Subcutaneous abdominal adipose tissue (tissue), 5 donors: ENCODE data around the gene RHOT1.
"Not testable (repeated sequence)": the region's sequence is repeated elsewhere in the genome, so short reads cannot be mapped to it uniquely, and the experiment has no call there.

Source experiments
- H3K27ac ChIP-seq: one replicate; pipeline ENCODE4 v1.7.0; 2013; ENCODE audit warnings: low read depth, mild to moderate bottlenecking, inconsistent platforms, low read length, moderate library complexity
- H3K27me3 ChIP-seq, 5 donors: one replicate each; pipeline ENCODE4 v1.7.0; 2013; ENCODE audit warnings: low read length in 5 of 5, inconsistent platforms in 1 of 5; ENCODE audit not compliant: control insufficient read depth in 5 of 5, insufficient read depth in 4 of 5
- H3K36me3 ChIP-seq, 5 donors: one replicate each; pipeline ENCODE4 v1.7.0; 2013; ENCODE audit warnings: low read length in 5 of 5; ENCODE audit not compliant: control insufficient read depth in 5 of 5, insufficient read depth in 5 of 5
- H3K4me1 ChIP-seq, 5 donors: one replicate each; pipeline ENCODE4 v1.7.0; 2013; ENCODE audit warnings: low read length in 5 of 5, mild to moderate bottlenecking in 3 of 5, moderate library complexity in 1 of 5; ENCODE audit not compliant: control insufficient read depth in 5 of 5, insufficient read depth in 5 of 5
- H3K4me3 ChIP-seq, 5 donors: one replicate each; pipeline ENCODE4 v1.7.0; 2013; ENCODE audit warnings: low read length in 5 of 5, low read depth in 1 of 5
- H3K9ac ChIP-seq, 5 donors: one replicate each; pipeline ENCODE4 v1.7.0; 2013; ENCODE audit warnings: low read length in 5 of 5, mild to moderate bottlenecking in 4 of 5, moderate library complexity in 3 of 5
- H3K9me3 ChIP-seq, 5 donors: one replicate each; pipeline ENCODE4 v1.7.0; 2013; ENCODE audit warnings: low read length in 5 of 5; ENCODE audit not compliant: control insufficient read depth in 5 of 5
- donor health status: healthy.
- donor health status: healthy.
- donor health status: healthy.
- donor health status: healthy.
- donor health status: healthy.

RHOT1 gene

GRCh38 chr17:32107194-32107593, 35.1 kb upstream of the RHOT1 start:
- H3K27me3 ChIP-seq, H3K9ac ChIP-seq, H3K4me3 ChIP-seq, H3K27ac ChIP-seq, H3K36me3 ChIP-seq, H3K9me3 ChIP-seq: not testable (repeated sequence)
- H3K4me1 ChIP-seq = peaks cover 3 to 37% (median 10%) of the 10 kb centered on the region in 5 donors

- Histone ChIP-seq H3K27me3 (no peaks in the 10 kb centered on the region), H3K4me3 (no peak overlapping the region), H3K27ac (no peak overlapping the region), H3K9ac (no peak overlapping the region), H3K36me3 (no peaks in the 10 kb centered on the region), H3K9me3 (no peaks in the 10 kb centered on the region), H3K4me1 (peaks cover 2 to 25% (median 10%) of the 10 kb centered on the region in 5 donors)
Observed at GRCh38 chr17:32110596-32110995, 31.7 kb upstream of the RHOT1 start.

- peaks cover 2 to 23% (median 10%) of the 10 kb centered on the region in 5 donors for H3K4me1 ChIP-seq
- H3K4me3 ChIP-seq = peak overlapping the region in 3 of 5 donors; percentile 18 to 25 (median 18)
- H3K36me3 ChIP-seq = no peaks in the 10 kb centered on the region
- no peak overlapping the region for H3K27ac ChIP-seq
- H3K9me3 ChIP-seq = no peaks in the 10 kb centered on the region
- H3K27me3 ChIP-seq = no peaks in the 10 kb centered on the region
- H3K9ac ChIP-seq = no peak overlapping the region
Observed at GRCh38 chr17:32111141-32111771, 31.0 kb upstream of the RHOT1 start.

GRCh38 chr17:32112416-32112815, 29.9 kb upstream of the RHOT1 start:
- H3K9me3 ChIP-seq = no peaks in the 10 kb centered on the region
- no peaks in the 10 kb centered on the region for H3K36me3 ChIP-seq
- no peak overlapping the region for H3K9ac ChIP-seq
- no peak overlapping the region for H3K4me3 ChIP-seq
- H3K4me1 ChIP-seq = peaks cover 2 to 16% (median 10%) of the 10 kb centered on the region in 5 donors
- peaks cover 0 to 2% (median 0%) of the 10 kb centered on the region in 5 donors for H3K27me3 ChIP-seq
- no peak overlapping the region for H3K27ac ChIP-seq

GRCh38 chr17:32114536-32114935, 27.8 kb upstream of the RHOT1 start:
- Histone ChIP-seq H3K27ac (no peak overlapping the region), H3K9me3 (no peaks in the 10 kb centered on the region), H3K4me1 (peaks cover 2 to 13% (median 10%) of the 10 kb centered on the region in 5 donors), H3K27me3 (peaks cover 0 to 8% (median 2%) of the 10 kb centered on the region in 5 donors), H3K36me3 (no peaks in the 10 kb centered on the region), H3K4me3 (no peak overlapping the region), H3K9ac (no peak overlapping the region)

- H3K9me3 ChIP-seq, H3K9ac ChIP-seq, H3K27ac ChIP-seq, H3K4me3 ChIP-seq, H3K36me3 ChIP-seq: not testable (repeated sequence)
- Histone ChIP-seq H3K4me1 (peaks cover 2 to 13% (median 10%) of the 10 kb centered on the region in 5 donors), H3K27me3 (peaks cover 0 to 12% (median 2%) of the 10 kb centered on the region in 5 donors)
Observed at GRCh38 chr17:32115546-32115945, 26.8 kb upstream of the RHOT1 start.

- no peaks in the 10 kb centered on the region for H3K9me3 ChIP-seq
- H3K4me1 ChIP-seq = peaks cover under 1 to 4% (median 3%) of the 10 kb centered on the region in 5 donors
- peaks cover 0 to 12% (median 2%) of the 10 kb centered on the region in 5 donors for H3K27me3 ChIP-seq
- H3K36me3 ChIP-seq = no peaks in the 10 kb centered on the region
- H3K27ac ChIP-seq = no peak overlapping the region
- no peak overlapping the region for H3K4me3 ChIP-seq
- H3K9ac ChIP-seq = no peak overlapping the region
Observed at GRCh38 chr17:32116937-32117336, 25.4 kb upstream of the RHOT1 start.

- H3K9me3 ChIP-seq = no peaks in the 10 kb centered on the region
- H3K4me3 ChIP-seq = no peak overlapping the region
- H3K9ac ChIP-seq = no peak overlapping the region
Observed at GRCh38 chr17:32117399-32117798, 24.9 kb upstream of the RHOT1 start.

GRCh38 chr17:32118088-32118487, 24.2 kb upstream of the RHOT1 start:
- H3K4me3 ChIP-seq, H3K36me3 ChIP-seq, H3K27ac ChIP-seq, H3K9ac ChIP-seq, H3K4me1 ChIP-seq, H3K9me3 ChIP-seq: not testable (repeated sequence)
- peaks cover 0 to 12% (median 2%) of the 10 kb centered on the region in 5 donors for H3K27me3 ChIP-seq

More at GRCh38 chr17:32117399-32117798, 24.9 kb upstream of the RHOT1 start:
- Histone ChIP-seq H3K27me3 (peaks cover 0 to 12% (median 2%) of the 10 kb centered on the region in 5 donors), H3K27ac (no peak overlapping the region), H3K36me3 (no peaks in the 10 kb centered on the region), H3K4me1 (no peaks in the 10 kb centered on the region)

GRCh38 chr17:32118835-32119234, 23.5 kb upstream of the RHOT1 start:
- no peak overlapping the region for H3K9ac ChIP-seq
- no peak overlapping the region for H3K4me3 ChIP-seq
- H3K9me3 ChIP-seq = no peaks in the 10 kb centered on the region
- H3K36me3 ChIP-seq = no peaks in the 10 kb centered on the region
- H3K27me3 ChIP-seq = peaks cover 0 to 12% (median 2%) of the 10 kb centered on the region in 5 donors
- no peaks in the 10 kb centered on the region for H3K4me1 ChIP-seq
- no peak overlapping the region for H3K27ac ChIP-seq
